BE2C (cell line): Measurements from ENCODE around the gene STK11.

Experiments
- DNase-seq: peaks from one replicate; pipeline ENCODE4 v3.0.0-alpha.2; 2020
- H3K27me3 ChIP-seq: fragments of 250-450 bp; sonication (Bioruptor Pico); 2 replicates; pipeline ENCODE4 v1.5.1; 2020; ENCODE audit warnings: mild to moderate bottlenecking
- H3K36me3 ChIP-seq: fragments of 250-450 bp; sonication (Bioruptor Pico); 2 replicates; pipeline ENCODE4 v1.5.1; 2020; ENCODE audit warnings: mild to moderate bottlenecking
- H3K4me1 ChIP-seq: fragments of 250-450 bp; sonication (Bioruptor Pico); 2 replicates; pipeline ENCODE4 v1.5.1; 2020
- H3K4me3 ChIP-seq: 2 replicates; pipeline ENCODE4 v1.5.1; 2011; ENCODE audit warnings: low read depth, low read length
- H3K9me3 ChIP-seq: fragments of 250-450 bp; sonication (Bioruptor Pico); 2 replicates; pipeline ENCODE4 v1.5.1; 2020
- TF ChIP-seq, protein P1 (sequence below): IDR thresholded peaks from 2 replicates; pipeline ENCODE4 v1.5.1; 2012; ENCODE audit warnings: mild to moderate bottlenecking, low read depth, low read length

STK11 gene

GRCh38 chr19:1270854-1271527, 65.4 kb downstream of the STK11 start:
- DNase-seq = no peak
- H3K27me3 ChIP-seq = peaks cover 3% of the 10 kb centered on the region; the same call in 1 of the 2 replicates
- TF ChIP-seq, protein P1, sequence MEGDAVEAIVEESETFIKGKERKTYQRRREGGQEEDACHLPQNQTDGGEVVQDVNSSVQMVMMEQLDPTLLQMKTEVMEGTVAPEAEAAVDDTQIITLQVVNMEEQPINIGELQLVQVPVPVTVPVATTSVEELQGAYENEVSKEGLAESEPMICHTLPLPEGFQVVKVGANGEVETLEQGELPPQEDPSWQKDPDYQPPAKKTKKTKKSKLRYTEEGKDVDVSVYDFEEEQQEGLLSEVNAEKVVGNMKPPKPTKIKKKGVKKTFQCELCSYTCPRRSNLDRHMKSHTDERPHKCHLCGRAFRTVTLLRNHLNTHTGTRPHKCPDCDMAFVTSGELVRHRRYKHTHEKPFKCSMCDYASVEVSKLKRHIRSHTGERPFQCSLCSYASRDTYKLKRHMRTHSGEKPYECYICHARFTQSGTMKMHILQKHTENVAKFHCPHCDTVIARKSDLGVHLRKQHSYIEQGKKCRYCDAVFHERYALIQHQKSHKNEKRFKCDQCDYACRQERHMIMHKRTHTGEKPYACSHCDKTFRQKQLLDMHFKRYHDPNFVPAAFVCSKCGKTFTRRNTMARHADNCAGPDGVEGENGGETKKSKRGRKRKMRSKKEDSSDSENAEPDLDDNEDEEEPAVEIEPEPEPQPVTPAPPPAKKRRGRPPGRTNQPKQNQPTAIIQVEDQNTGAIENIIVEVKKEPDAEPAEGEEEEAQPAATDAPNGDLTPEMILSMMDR = no peak
- H3K4me3 ChIP-seq = peak overlapping the region; percentile 83
- H3K36me3 ChIP-seq = peaks cover 46% of the 10 kb centered on the region
- H3K4me1 ChIP-seq = peaks cover 27% of the 10 kb centered on the region
- no peaks in the 10 kb centered on the region for H3K9me3 ChIP-seq

GRCh38 chr19:1271528-1272422, 66.2 kb downstream of the STK11 start:
- Histone ChIP-seq H3K4me1 (peaks cover 25% of the 10 kb centered on the region), H3K9me3 (no peaks in the 10 kb centered on the region), H3K4me3 (no peak overlapping the region), H3K27me3 (peaks cover 3% of the 10 kb centered on the region; the same call in 1 of the 2 replicates), H3K36me3 (peaks cover 46% of the 10 kb centered on the region)
- TF ChIP-seq, protein P1 = no peak
- DNase-seq = no peak

GRCh38 chr19:1272423-1273262, 67.1 kb downstream of the STK11 start:
- Histone ChIP-seq H3K4me3 (no peak overlapping the region), H3K9me3 (no peaks in the 10 kb centered on the region), H3K4me1 (peaks cover 19% of the 10 kb centered on the region), H3K36me3 (peaks cover 48% of the 10 kb centered on the region), H3K27me3 (no peaks in the 10 kb centered on the region)
- TF ChIP-seq, protein P1 = no peak
- no peak for DNase-seq

DNA sequence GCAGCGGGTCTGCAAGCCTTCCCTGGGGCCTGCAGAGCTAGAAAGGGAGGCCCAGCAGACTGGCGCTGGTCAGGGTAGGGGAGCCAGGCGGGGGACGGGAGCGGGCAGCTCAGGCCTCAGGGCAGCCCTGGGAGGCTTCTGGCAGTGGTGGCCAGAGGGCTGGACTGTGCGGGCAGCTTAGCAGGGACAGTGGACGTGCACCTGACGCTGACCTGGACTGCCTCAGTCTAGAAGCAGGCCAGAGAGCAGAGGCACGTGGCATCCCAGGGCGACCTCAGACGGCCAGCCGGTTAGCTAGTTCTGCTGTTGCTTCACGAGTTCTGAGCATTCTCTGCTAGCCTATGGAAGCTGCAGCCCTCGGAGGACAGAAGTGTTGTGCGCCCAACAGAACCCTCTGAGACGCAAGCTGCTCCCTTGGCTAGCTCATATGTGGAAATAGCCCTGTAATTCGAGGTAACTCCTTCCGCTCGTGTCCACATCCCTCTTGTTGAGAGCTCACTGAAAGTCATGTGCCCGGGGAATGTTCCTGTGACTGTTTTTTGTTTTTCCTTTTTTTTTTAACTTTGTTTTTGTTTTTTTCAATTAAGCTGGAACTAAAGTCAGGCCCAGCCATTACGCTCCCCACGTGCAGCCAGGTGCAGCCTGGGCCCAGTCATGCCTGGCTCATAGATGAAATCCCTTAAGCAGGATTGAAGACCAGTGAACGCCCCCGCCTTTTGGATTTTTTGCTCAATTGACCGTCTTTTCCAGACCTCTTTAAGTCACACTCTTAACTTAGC, 67.9 kb downstream of the STK11 start:
- H3K4me3 ChIP-seq = no peak overlapping the region
- TF ChIP-seq, protein P1 = no peak
- H3K27me3 ChIP-seq = no peaks in the 10 kb centered on the region
- H3K36me3 ChIP-seq = peaks cover 50% of the 10 kb centered on the region
- no peak for DNase-seq
- H3K4me1 ChIP-seq = peaks cover 16% of the 10 kb centered on the region
- no peaks in the 10 kb centered on the region for H3K9me3 ChIP-seq

DNA sequence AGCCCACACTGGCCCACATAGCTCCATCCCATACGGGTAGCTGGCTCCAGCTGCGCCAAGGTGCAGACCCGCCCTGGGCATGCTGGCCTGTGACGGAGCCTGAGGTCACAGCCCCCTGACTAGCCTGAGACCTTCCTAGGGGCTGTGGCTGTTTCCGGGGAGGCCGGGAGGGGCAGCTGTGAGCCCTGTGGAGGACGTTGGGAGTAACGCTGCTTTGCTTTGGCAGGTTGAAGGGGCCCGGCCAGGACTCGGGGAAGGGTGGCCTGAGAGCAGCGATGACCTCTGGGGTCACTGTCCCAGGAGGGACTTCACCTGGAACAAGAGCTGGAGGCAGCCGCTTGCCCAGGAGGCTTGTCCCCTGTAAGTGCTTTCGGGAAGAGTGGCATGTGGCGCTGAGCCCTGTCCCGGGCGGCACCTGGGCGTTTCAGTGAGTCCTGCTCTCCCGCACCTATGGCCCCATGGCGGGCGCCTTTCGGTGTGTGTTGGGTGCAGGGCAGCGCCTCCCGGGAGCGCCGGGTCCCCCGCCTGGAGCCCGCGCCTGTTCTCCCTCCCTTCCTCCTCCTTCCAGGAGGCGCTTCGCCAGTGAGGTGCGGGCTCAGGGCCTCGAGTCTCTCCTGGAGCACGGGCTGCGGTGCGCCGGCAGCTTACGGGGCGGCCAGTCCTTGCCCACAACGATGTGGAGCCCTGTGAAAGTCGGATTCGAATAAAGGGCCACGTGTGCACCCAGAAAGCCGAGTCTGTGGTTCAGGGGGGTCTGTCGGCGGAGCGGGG, 68.7 kb downstream of the STK11 start:
- Histone ChIP-seq H3K4me1 (peaks cover 12% of the 10 kb centered on the region), H3K4me3 (peak overlapping the region; percentile 64), H3K36me3 (peaks cover 55% of the 10 kb centered on the region), H3K9me3 (no peaks in the 10 kb centered on the region), H3K27me3 (no peaks in the 10 kb centered on the region)
- DNase-seq = no peak
- TF ChIP-seq, protein P1 = 0 out of 2 replicates have a peak, but pooled peaks have one; percentile 13
